ENCODE results near the gene RAB3D.

DNA sequence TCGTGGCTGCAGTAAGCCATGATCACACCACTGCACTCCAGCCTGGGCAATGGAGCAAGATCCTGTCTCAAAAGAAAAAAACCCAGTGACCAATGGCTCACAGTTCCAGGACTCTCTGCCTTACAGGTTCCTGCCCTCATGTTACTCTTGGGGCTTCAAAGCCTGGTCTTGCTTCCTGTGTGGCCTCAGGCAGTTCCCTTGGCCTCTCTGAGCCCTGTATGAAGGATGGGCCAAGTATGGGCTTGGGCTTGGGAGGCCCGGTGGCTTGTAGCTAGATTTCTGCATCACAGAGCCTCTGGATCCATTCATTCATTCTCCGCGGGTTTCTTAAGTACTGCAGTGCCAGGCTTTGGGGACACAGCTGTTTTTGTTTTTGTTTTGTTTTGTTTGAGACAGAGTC, 44.3 kb downstream of the RAB3D start:
- TF ChIP-seq TARDBP (IDR thresholded peaks at IDR 0.05) (no peak), L3MBTL2 (conservative IDR thresholded peaks at IDR 0.05) (no peak), FOXM1 (IDR thresholded peaks at IDR 0.05; ENCODE audit: borderline replicate concordance) (no peak)
- TF ChIP-seq, protein P1, sequence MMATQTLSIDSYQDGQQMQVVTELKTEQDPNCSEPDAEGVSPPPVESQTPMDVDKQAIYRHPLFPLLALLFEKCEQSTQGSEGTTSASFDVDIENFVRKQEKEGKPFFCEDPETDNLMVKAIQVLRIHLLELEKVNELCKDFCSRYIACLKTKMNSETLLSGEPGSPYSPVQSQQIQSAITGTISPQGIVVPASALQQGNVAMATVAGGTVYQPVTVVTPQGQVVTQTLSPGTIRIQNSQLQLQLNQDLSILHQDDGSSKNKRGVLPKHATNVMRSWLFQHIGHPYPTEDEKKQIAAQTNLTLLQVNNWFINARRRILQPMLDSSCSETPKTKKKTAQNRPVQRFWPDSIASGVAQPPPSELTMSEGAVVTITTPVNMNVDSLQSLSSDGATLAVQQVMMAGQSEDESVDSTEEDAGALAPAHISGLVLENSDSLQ (IDR thresholded peaks at IDR 0.05) = no peak

All from HEK293T (cell line).